Small intestine (tissue), 7 donors: ENCODE measurements around the gene VASN. TPM values are rescaled to one million over a fixed set of nuclear protein-coding genes. Genes with fewer than 3 reads are reported as not detected.

ENCODE experiments used
- DNase-seq, 2 donors: peaks; one replicate each; pipeline versions ENCODE4 v3.0.0 to v3.0.0-alpha.2; 2013
- FAIRE-seq: peaks from 2 replicates; lab custom pipeline; 2012; peaks lifted over from hg19 to GRCh38; lab: Jason Lieb, UNC
- H3K27ac ChIP-seq, 3 donors: one replicate each; pipeline ENCODE4 v1.5.1; 2013; ENCODE audit warnings: low read length in 2 of 3, mild to moderate bottlenecking in 2 of 3, control low read depth in 1 of 3, inconsistent platforms in 1 of 3, low read depth in 1 of 3, moderate library complexity in 1 of 3
- H3K27me3 ChIP-seq, 3 donors: one replicate each; pipeline ENCODE4 v1.6.1; 2013; ENCODE audit warnings: low read length in 3 of 3, inconsistent platforms in 1 of 3; ENCODE audit not compliant: control insufficient read depth in 3 of 3, insufficient read depth in 3 of 3
- H3K36me3 ChIP-seq, 3 donors: one replicate each; pipeline ENCODE4 v1.6.1; 2013; ENCODE audit warnings: low read length in 3 of 3, inconsistent platforms in 1 of 3, low read depth in 1 of 3, mild to moderate bottlenecking in 1 of 3, moderate library complexity in 1 of 3; ENCODE audit not compliant: control insufficient read depth in 3 of 3, insufficient read depth in 2 of 3
- H3K4me1 ChIP-seq, 3 donors: one replicate each; pipeline ENCODE4 v1.6.1; 2013; ENCODE audit warnings: low read length in 2 of 3, inconsistent platforms in 1 of 3, low read depth in 1 of 3, mild to moderate bottlenecking in 1 of 3, moderate library complexity in 1 of 3; ENCODE audit not compliant: control insufficient read depth in 3 of 3, insufficient read depth in 2 of 3
- H3K4me3 ChIP-seq, 3 donors: one replicate each; pipeline ENCODE4 v1.5.1; 2013; ENCODE audit warnings: low read length in 3 of 3, control low read depth in 1 of 3, inconsistent platforms in 1 of 3, low read depth in 1 of 3, mild to moderate bottlenecking in 1 of 3, moderate library complexity in 1 of 3
- H3K9me3 ChIP-seq, 2 donors: one replicate each; pipeline ENCODE4 v1.6.1; 2013; ENCODE audit warnings: low read depth in 1 of 2, low read length in 1 of 2; ENCODE audit not compliant: control insufficient read depth in 2 of 2, insufficient read depth in 1 of 2
- WGBS, 3 donors: extraction: QIAGEN DNeasy Blood & Tissue Kit; methylation state at CpG; one replicate each; pipeline ENCODE4 v1.1.7; 2013; 5-methylcytosine and 5-hydroxymethylcytosine counted together
- polyA plus RNA-seq, 4 donors: library from polyadenylated mRNA; stranded (reverse) in 3 of 4; unstranded in 1 of 4; fragments of 200-250 nt in 3 of 4; fragments of 120-200 nt in 1 of 4; gene quantifications; one replicate each; pipeline versions ENCODE4 v1.2.1 to v1.2.3, GENCODE V29; 2013
- donor health status: healthy with polysubstance abuse.
- donor health status: control.
- donor health status: control.
- donor health status: Bipolar disorder and iron deficiency.
- donor health status: healthy.

Gene VASN
- polyA plus RNA-seq, 4 donors = 0.45 to 11.4 (median 2.2) TPM

DNA sequence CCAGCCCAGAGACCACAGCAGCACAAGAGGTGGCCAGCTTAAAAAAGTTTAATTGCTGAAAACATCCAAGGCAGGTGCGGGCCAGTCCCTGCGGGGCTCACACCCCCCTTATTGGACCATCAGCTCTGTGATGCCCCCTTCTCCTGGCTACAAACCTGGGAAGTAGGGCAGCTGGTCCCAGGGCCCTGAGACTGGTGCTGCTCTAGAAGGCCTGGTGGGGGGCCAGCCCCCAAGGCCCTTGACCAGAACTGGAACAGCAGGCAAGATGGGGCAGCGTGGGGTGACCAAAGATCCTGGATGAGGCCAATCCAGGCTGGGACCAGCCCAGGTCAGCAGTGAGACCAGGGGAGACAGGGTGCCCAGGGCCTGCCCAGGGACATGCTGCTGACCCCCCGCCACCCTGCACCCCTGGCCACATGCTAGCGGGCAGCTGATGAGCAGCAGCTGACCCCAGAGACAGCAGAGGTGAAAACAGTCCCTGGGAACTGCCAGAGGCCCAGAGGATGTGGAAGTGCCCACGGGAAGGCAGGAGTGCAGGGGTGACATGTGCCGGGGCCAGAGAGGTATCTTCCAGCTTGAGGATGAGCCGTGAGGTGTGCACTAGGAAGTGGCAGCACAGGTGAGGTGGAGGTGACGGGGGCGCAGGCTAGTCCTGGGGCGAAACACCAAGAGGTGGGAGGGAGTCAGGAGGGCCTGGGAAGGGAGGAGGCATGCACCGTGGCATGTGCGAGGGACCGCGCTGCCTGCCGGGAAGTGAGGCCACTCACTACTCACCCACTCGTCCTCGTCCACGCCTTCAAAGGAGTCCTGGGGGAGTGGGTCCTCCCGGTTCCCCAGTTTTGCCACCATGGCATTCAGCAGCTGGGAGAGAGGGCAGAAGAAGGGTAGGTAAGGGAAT is 16.9 kb upstream of the VASN start:
- WGBS, 3 donors = 92 to 96% (median 94%) methylated on average over 20 of the region's 20 CpGs
- H3K4me1 ChIP-seq = peaks cover 0 to 13% (median 3%) of the 10 kb centered on the region in 3 donors
- no peaks in the 10 kb centered on the region for H3K27me3 ChIP-seq
- H3K4me3 ChIP-seq = no peak overlapping the region
- H3K27ac ChIP-seq = no peak overlapping the region
- H3K36me3 ChIP-seq = peaks cover 0 to 50% (median 5%) of the 10 kb centered on the region in 3 donors
- no peak for DNase-seq
- H3K9me3 ChIP-seq = no peaks in the 10 kb centered on the region
- FAIRE-seq = no peak

GRCh38 chr16:4356820-4357219 is 14.8 kb upstream of the VASN start:
- FAIRE-seq (no peak), DNase-seq (no peak)
- WGBS, 3 donors = 93 to 96% (median 94%) methylated on average over 7 of the region's 7 CpGs
- peaks cover 0 to 70% (median 5%) of the 10 kb centered on the region in 3 donors for H3K36me3 ChIP-seq
- H3K27me3 ChIP-seq = no peaks in the 10 kb centered on the region
- H3K4me1 ChIP-seq = peaks cover 0 to 3% (median 0%) of the 10 kb centered on the region in 3 donors
- no peak overlapping the region for H3K4me3 ChIP-seq
- no peak overlapping the region for H3K27ac ChIP-seq
- no peaks in the 10 kb centered on the region for H3K9me3 ChIP-seq

GRCh38 chr16:4358236-4358635 is 13.4 kb upstream of the VASN start:
- no peak for FAIRE-seq
- DNase-seq = no peak
- Histone ChIP-seq H3K27ac (no peak overlapping the region), H3K27me3 (no peaks in the 10 kb centered on the region), H3K4me3 (no peak overlapping the region), H3K36me3 (peaks cover 5 to 84% (median 6%) of the 10 kb centered on the region in 3 donors), H3K4me1 (peaks cover 0 to 3% (median 0%) of the 10 kb centered on the region in 3 donors), H3K9me3 (no peaks in the 10 kb centered on the region)
- WGBS, 3 donors = 97% methylated on average over 13 to 19 of the region's 19 CpGs

GRCh38 chr16:4358831-4359561 is 12.7 kb upstream of the VASN start:
- Histone ChIP-seq H3K4me3 (no peak overlapping the region), H3K9me3 (no peaks in the 10 kb centered on the region), H3K27me3 (no peaks in the 10 kb centered on the region), H3K36me3 (peaks cover 5 to 85% (median 6%) of the 10 kb centered on the region in 3 donors), H3K4me1 (peaks cover 0 to 3% (median 0%) of the 10 kb centered on the region in 3 donors), H3K27ac (no peak overlapping the region)
- WGBS, 3 donors = 56 to 68% (median 57%) methylated on average over 16 to 19 of the region's 19 CpGs
- FAIRE-seq = no peak
- peak; percentile 38 to 68 for DNase-seq

- Histone ChIP-seq H3K27me3 (no peaks in the 10 kb centered on the region), H3K9me3 (no peaks in the 10 kb centered on the region), H3K4me1 (peaks cover 0 to 3% (median 0%) of the 10 kb centered on the region in 3 donors), H3K36me3 (peaks cover 5 to 85% (median 14%) of the 10 kb centered on the region in 3 donors), H3K27ac (no peak overlapping the region), H3K4me3 (no peak overlapping the region)
- DNase-seq (no peak), FAIRE-seq (no peak)
- WGBS, 3 donors = 92 to 94% (median 92%) methylated on average over 3 of the region's 3 CpGs
Observed at GRCh38 chr16:4359914-4360313, 11.7 kb upstream of the VASN start.

- DNase-seq = no peak
Observed at GRCh38 chr16:4360538-4361021, 11.1 kb upstream of the VASN start.

DNA sequence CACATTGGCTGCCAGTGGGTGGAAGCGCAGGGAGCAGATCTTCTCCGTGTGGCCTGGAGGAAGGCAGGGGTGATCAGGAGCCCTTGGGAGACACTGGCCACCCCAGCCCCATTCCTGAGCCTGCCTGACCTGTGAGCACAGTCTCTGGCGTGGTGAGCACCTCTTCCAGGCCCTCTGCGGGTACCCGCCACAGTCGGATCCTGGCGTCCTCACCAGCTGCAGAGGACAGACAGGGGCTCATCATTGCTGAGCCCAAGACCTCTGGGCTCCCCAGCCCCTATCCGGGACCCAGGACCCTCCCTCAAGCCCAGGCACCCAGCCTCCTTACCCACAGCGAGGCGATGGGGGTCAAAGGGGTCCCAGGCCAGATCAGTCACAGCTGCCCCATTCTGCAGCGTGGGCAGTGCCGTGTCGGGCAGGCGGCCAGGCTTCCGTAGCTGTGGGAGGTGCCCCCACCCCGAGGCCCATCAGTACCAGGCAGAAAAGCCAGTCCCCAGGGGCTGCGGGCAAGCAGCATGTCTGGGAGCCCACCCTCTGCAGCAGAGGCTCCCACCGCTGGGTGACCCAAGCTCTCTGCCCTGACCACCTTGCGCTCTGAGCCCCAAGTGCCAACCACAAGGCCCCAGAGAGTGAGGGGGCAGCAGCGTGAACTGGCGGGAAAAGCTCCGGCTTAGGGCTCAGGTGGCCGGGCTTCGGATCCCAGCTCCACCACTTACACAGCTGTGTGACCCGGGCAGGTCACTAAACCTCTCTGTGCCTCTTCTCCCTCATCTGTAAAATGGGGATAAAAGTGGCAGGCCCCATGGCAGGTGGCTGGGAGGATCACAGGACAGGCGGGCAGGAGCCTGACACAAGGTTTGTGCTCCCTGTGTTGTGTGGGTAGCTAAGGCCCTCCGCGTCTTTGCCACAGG is 10.4 kb upstream of the VASN start:
- Histone ChIP-seq H3K27ac (no peak overlapping the region), H3K4me3 (no peak overlapping the region), H3K36me3 (peaks cover 5 to 95% (median 14%) of the 10 kb centered on the region in 3 donors), H3K9me3 (no peaks in the 10 kb centered on the region), H3K27me3 (no peaks in the 10 kb centered on the region), H3K4me1 (peaks cover 0 to 3% (median 0%) of the 10 kb centered on the region in 3 donors)
- DNase-seq (no peak), FAIRE-seq (no peak)
- WGBS, 3 donors = 95 to 99% (median 97%) methylated on average over 27 to 28 of the region's 28 CpGs

More at GRCh38 chr16:4360538-4361021, 11.1 kb upstream of the VASN start:
- peaks cover 0 to 3% (median 0%) of the 10 kb centered on the region in 3 donors for H3K4me1 ChIP-seq
- H3K27ac ChIP-seq = no peak overlapping the region
- no peaks in the 10 kb centered on the region for H3K27me3 ChIP-seq
- WGBS, 3 donors = 73 to 87% (median 85%) methylated on average over 7 to 10 of the region's 11 CpGs
- H3K36me3 ChIP-seq = peaks cover 5 to 88% (median 14%) of the 10 kb centered on the region in 3 donors
- FAIRE-seq = no peak
- H3K4me3 ChIP-seq = no peak overlapping the region
- H3K9me3 ChIP-seq = no peaks in the 10 kb centered on the region
